ENCODE measurements around the gene PECR.
A peak's percentile ranks its signal among the peaks of the same experiment; 100 is the strongest.

DNA sequence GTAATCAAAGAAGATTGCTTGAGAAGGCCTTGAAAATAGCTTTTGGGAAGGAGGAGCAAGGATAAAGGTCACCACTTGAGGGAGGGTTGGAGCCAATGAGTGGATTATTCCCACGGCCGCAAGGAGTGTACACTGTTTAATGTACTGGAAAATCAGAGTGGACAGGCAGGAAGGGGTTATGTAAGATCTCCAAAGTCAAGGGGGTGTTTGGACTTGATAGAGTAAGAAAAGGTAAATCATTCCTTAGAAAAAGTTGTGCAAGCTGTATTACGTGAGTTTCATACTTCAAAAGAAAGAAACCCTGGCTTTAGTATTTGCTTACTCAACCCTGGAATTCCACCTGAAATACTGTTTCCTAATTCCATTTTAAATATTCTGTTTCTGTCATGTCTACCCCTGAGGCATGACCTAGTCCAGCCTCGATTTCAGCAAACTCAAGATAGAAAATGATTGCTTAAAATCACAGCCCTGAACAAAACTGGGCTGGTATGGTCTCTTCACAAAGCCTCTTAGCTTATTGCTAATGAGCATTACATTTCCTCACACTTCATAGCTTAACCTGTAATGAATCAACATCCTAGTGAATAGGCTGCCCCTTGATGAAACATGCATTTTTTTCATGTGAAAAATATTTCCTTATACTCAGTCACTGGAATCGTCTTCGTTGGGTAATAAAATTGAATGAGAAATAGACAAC is 69.3 kb downstream of the PECR start:
- TF ChIP-seq CTCF (IDR thresholded peaks at IDR 0.05 in 2 of 3, conservative IDR thresholded peaks at IDR 0.05 in 1 of 3; ENCODE audit: borderline replicate concordance in 1 of 3, insufficient read depth in 1 of 3, low read depth in 2 of 3, low read length in 2 of 3) (0 out of 6 replicates have a peak, but pooled peaks of 1 of the 3 experiments have one; percentile 17), EGR1 (IDR thresholded peaks at IDR 0.05; ENCODE audit: low read depth) (no peak), CBX3 (IDR thresholded peaks at IDR 0.05; ENCODE audit: low read depth) (no peak), POLR2A (IDR thresholded peaks at IDR 0.05; ENCODE audit: borderline replicate concordance, extremely low read depth, insufficient read depth, insufficient read length) (no peak), ZBTB33 (IDR thresholded peaks at IDR 0.05; ENCODE audit: extremely low read depth, insufficient replicate concordance, low read length) (no peak), ELF1 (IDR thresholded peaks at IDR 0.05; ENCODE audit: borderline replicate concordance, low read depth) (no peak), POLR2AphosphoS5 (IDR thresholded peaks at IDR 0.05; ENCODE audit: low read depth, low read length) (no peak), EZH2phosphoT487 (IDR thresholded peaks at IDR 0.05; ENCODE audit: borderline replicate concordance) (no peak), REST (IDR thresholded peaks at IDR 0.05; ENCODE audit: low read depth) (no peak), EZH2 (IDR thresholded peaks at IDR 0.05) (no peak)
- TF ChIP-seq, protein P1, sequence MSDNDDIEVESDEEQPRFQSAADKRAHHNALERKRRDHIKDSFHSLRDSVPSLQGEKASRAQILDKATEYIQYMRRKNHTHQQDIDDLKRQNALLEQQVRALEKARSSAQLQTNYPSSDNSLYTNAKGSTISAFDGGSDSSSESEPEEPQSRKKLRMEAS (IDR thresholded peaks at IDR 0.05): no peak; the same call in 1 of the 2 replicates
